ENCODE measurements around the gene ARAP2.

Gene ARAP2

DNA sequence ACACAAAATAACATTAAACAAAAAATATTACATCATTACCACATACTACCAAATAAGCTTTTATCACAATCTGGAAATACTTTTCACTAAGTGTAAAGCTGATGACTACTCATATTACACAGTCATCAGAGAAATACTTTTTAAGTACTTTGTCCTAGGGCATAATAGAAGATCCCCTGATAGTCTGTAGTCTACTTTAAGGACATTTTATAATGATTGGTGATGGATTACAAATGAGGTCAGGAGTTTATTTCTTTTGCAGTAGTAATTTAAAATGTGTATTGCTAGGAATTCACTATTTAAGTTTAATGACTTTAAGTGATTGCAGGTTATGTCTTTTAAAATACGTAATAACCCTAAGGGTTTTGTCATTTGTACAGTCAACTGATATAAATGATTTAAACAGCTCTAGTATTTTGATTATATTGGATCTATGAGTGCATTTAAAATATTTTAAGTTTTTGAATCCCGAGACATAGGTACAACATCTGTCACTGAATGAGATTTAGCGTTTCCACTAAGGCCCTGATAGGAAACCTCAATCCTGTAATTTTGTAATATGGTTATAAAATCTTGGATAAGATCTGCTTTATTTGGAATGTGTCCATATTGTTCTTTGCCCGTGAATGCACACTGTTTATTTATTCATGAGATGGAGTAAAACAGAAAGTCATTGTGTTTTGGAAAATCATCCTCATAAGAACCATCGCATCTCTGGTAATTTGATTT is 189.5 kb downstream of the ARAP2 start:
- no peak for TF ChIP-seq EGR1 (IDR thresholded peaks at IDR 0.05)
- TF ChIP-seq YY1 (IDR thresholded peaks at IDR 0.05; ENCODE audit: low read depth), result no peak
- no peak for TF ChIP-seq TEAD4 (IDR thresholded peaks at IDR 0.05)
- TF ChIP-seq EP300 (IDR thresholded peaks at IDR 0.05; ENCODE audit: borderline replicate concordance), result no peak
- no peak for TF ChIP-seq ZBTB7A (IDR thresholded peaks at IDR 0.05; ENCODE audit: low read depth)
- TF ChIP-seq RAD21 (IDR thresholded peaks at IDR 0.05; ENCODE audit: low read depth), result no peak
- TF ChIP-seq NFIC (IDR thresholded peaks at IDR 0.05), result no peak
- TF ChIP-seq CEBPB (IDR thresholded peaks at IDR 0.05), result no peak
- no peak for TF ChIP-seq CREB1 (IDR thresholded peaks at IDR 0.05; ENCODE audit: low read depth)
- TF ChIP-seq TCF12 (IDR thresholded peaks at IDR 0.05; ENCODE audit: low read depth), result no peak
- TF ChIP-seq, protein P1, sequence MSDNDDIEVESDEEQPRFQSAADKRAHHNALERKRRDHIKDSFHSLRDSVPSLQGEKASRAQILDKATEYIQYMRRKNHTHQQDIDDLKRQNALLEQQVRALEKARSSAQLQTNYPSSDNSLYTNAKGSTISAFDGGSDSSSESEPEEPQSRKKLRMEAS (IDR thresholded peaks at IDR 0.05), result no peak
- TF ChIP-seq, protein P2, sequence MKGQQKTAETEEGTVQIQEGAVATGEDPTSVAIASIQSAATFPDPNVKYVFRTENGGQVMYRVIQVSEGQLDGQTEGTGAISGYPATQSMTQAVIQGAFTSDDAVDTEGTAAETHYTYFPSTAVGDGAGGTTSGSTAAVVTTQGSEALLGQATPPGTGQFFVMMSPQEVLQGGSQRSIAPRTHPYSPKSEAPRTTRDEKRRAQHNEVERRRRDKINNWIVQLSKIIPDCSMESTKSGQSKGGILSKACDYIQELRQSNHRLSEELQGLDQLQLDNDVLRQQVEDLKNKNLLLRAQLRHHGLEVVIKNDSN (IDR thresholded peaks at IDR 0.05), result no peak
- TF ChIP-seq TAF1 (IDR thresholded peaks at IDR 0.05; ENCODE audit: low read depth), result no peak
- TF ChIP-seq, protein P3, sequence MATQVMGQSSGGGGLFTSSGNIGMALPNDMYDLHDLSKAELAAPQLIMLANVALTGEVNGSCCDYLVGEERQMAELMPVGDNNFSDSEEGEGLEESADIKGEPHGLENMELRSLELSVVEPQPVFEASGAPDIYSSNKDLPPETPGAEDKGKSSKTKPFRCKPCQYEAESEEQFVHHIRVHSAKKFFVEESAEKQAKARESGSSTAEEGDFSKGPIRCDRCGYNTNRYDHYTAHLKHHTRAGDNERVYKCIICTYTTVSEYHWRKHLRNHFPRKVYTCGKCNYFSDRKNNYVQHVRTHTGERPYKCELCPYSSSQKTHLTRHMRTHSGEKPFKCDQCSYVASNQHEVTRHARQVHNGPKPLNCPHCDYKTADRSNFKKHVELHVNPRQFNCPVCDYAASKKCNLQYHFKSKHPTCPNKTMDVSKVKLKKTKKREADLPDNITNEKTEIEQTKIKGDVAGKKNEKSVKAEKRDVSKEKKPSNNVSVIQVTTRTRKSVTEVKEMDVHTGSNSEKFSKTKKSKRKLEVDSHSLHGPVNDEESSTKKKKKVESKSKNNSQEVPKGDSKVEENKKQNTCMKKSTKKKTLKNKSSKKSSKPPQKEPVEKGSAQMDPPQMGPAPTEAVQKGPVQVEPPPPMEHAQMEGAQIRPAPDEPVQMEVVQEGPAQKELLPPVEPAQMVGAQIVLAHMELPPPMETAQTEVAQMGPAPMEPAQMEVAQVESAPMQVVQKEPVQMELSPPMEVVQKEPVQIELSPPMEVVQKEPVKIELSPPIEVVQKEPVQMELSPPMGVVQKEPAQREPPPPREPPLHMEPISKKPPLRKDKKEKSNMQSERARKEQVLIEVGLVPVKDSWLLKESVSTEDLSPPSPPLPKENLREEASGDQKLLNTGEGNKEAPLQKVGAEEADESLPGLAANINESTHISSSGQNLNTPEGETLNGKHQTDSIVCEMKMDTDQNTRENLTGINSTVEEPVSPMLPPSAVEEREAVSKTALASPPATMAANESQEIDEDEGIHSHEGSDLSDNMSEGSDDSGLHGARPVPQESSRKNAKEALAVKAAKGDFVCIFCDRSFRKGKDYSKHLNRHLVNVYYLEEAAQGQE (IDR thresholded peaks at IDR 0.05; ENCODE audit: low read depth), result no peak
- TF ChIP-seq FOXM1 (IDR thresholded peaks at IDR 0.05; ENCODE audit: borderline replicate concordance, low read depth), result no peak

DNA sequence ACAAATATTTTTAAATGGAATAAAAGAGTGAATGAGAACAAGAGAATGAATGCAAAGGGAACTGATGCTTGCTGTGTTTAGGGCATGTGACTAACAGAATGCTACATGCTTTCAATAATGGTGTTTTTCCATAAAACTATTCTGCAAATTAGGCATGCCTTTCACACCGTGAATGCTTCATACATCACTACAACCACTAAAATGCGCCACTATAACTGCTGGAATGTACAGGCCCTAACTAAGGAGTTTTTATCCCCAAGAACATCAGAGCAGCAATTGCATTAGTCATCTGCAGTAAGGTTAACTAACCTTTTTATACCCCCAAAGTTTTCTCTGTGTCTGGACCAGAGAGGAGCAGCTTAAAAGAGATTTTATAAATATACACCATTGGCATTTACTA is 190.4 kb downstream of the ARAP2 start:
- TF ChIP-seq, protein P3 (IDR thresholded peaks at IDR 0.05; ENCODE audit: low read depth), result no peak
- TF ChIP-seq TEAD4 (IDR thresholded peaks at IDR 0.05) (no peak), CEBPB (IDR thresholded peaks at IDR 0.05) (no peak), EP300 (IDR thresholded peaks at IDR 0.05; ENCODE audit: borderline replicate concordance) (no peak), ZBTB7A (IDR thresholded peaks at IDR 0.05; ENCODE audit: low read depth) (no peak), TAF1 (IDR thresholded peaks at IDR 0.05; ENCODE audit: low read depth) (no peak)
- TF ChIP-seq, protein P1 (IDR thresholded peaks at IDR 0.05), result no peak

DNA sequence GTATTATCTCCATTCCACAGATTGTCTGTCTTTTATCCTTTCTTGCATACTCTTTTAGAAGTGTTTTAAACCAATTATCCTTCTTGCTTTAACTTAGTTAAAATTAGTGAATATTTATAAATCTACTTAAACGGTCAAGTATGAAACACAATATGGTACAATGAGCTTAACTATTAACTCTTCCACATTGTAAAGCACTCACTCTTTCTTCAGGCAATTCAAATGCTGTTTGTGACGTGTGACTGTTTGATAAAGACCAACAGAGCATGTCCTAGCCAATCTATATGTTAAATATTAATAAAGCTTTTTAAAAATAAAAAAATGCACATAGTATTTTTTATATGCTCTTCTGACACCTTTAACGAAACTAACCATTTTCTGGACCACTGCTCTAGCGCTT is 192.7 kb downstream of the ARAP2 start:
- TF ChIP-seq CEBPB (IDR thresholded peaks at IDR 0.05) (no peak), EP300 (IDR thresholded peaks at IDR 0.05; ENCODE audit: borderline replicate concordance) (no peak), CREB1 (IDR thresholded peaks at IDR 0.05; ENCODE audit: low read depth) (no peak), EGR1 (IDR thresholded peaks at IDR 0.05) (no peak), FOXM1 (IDR thresholded peaks at IDR 0.05; ENCODE audit: borderline replicate concordance, low read depth) (no peak), TEAD4 (IDR thresholded peaks at IDR 0.05) (no peak), TCF12 (IDR thresholded peaks at IDR 0.05; ENCODE audit: low read depth) (no peak), TAF1 (IDR thresholded peaks at IDR 0.05; ENCODE audit: low read depth) (no peak), RAD21 (IDR thresholded peaks at IDR 0.05; ENCODE audit: low read depth) (no peak), NFIC (IDR thresholded peaks at IDR 0.05) (no peak), ZBTB7A (IDR thresholded peaks at IDR 0.05; ENCODE audit: low read depth) (no peak)
- TF ChIP-seq, protein P3 (IDR thresholded peaks at IDR 0.05; ENCODE audit: low read depth), result no peak
- TF ChIP-seq, protein P2 (IDR thresholded peaks at IDR 0.05), result no peak
- TF ChIP-seq, protein P1 (IDR thresholded peaks at IDR 0.05), result no peak

DNA sequence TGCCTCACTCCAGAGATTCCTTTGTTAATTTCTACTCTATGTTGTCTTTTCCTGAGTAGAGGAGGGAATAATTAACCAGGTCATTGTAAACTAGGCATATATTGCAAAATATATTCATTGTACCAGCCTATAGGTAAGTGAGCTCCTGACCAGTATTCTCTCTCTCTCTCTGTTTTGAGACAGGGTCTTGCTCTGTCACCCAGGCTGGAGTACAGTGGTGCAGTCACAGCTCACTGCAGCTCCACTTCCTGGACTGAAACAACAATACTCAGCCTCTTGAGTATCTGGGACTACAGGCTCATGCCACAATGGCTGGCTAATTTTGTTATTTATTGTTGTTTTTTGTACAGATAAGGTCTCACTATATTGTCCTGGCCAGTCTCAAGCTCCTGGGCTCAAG is 198.3 kb downstream of the ARAP2 start:
- no peak for TF ChIP-seq ZBTB7A (IDR thresholded peaks at IDR 0.05; ENCODE audit: low read depth)
- no peak for TF ChIP-seq NFIC (IDR thresholded peaks at IDR 0.05)
- TF ChIP-seq, protein P3 (IDR thresholded peaks at IDR 0.05; ENCODE audit: low read depth), result no peak
- no peak for TF ChIP-seq TEAD4 (IDR thresholded peaks at IDR 0.05)
- TF ChIP-seq FOXM1 (IDR thresholded peaks at IDR 0.05; ENCODE audit: borderline replicate concordance, low read depth), result no peak
- TF ChIP-seq TAF1 (IDR thresholded peaks at IDR 0.05; ENCODE audit: low read depth), result no peak
- TF ChIP-seq RAD21 (IDR thresholded peaks at IDR 0.05; ENCODE audit: low read depth), result no peak
- no peak for TF ChIP-seq EP300 (IDR thresholded peaks at IDR 0.05; ENCODE audit: borderline replicate concordance)
- no peak for TF ChIP-seq EGR1 (IDR thresholded peaks at IDR 0.05)
- no peak for TF ChIP-seq CEBPB (IDR thresholded peaks at IDR 0.05)
- TF ChIP-seq, protein P1 (IDR thresholded peaks at IDR 0.05), result no peak
- TF ChIP-seq YY1 (IDR thresholded peaks at IDR 0.05; ENCODE audit: low read depth), result no peak
- TF ChIP-seq CREB1 (IDR thresholded peaks at IDR 0.05; ENCODE audit: low read depth), result no peak
- TF ChIP-seq, protein P2 (IDR thresholded peaks at IDR 0.05), result no peak
- TF ChIP-seq TCF12 (IDR thresholded peaks at IDR 0.05; ENCODE audit: low read depth), result no peak
